Subcutaneous abdominal adipose tissue (tissue), 5 donors: Measurements from ENCODE around the gene SORCS2.

Experiments used
- H3K27ac ChIP-seq: one replicate; pipeline ENCODE4 v1.7.0; 2013; ENCODE audit warnings: low read depth, mild to moderate bottlenecking, inconsistent platforms, low read length, moderate library complexity
- H3K27me3 ChIP-seq, 5 donors: one replicate each; pipeline ENCODE4 v1.7.0; 2013; ENCODE audit warnings: low read length in 5 of 5, inconsistent platforms in 1 of 5; ENCODE audit not compliant: control insufficient read depth in 5 of 5, insufficient read depth in 4 of 5
- H3K36me3 ChIP-seq, 5 donors: one replicate each; pipeline ENCODE4 v1.7.0; 2013; ENCODE audit warnings: low read length in 5 of 5; ENCODE audit not compliant: control insufficient read depth in 5 of 5, insufficient read depth in 5 of 5
- H3K4me1 ChIP-seq, 5 donors: one replicate each; pipeline ENCODE4 v1.7.0; 2013; ENCODE audit warnings: low read length in 5 of 5, mild to moderate bottlenecking in 3 of 5, moderate library complexity in 1 of 5; ENCODE audit not compliant: control insufficient read depth in 5 of 5, insufficient read depth in 5 of 5
- H3K4me3 ChIP-seq, 5 donors: one replicate each; pipeline ENCODE4 v1.7.0; 2013; ENCODE audit warnings: low read length in 5 of 5, low read depth in 1 of 5
- H3K9ac ChIP-seq, 5 donors: one replicate each; pipeline ENCODE4 v1.7.0; 2013; ENCODE audit warnings: low read length in 5 of 5, mild to moderate bottlenecking in 4 of 5, moderate library complexity in 3 of 5
- H3K9me3 ChIP-seq, 5 donors: one replicate each; pipeline ENCODE4 v1.7.0; 2013; ENCODE audit warnings: low read length in 5 of 5; ENCODE audit not compliant: control insufficient read depth in 5 of 5
- donor health status: healthy.
- donor health status: healthy.
- donor health status: healthy.
- donor health status: healthy.
- donor health status: healthy.

SORCS2 gene

GRCh38 chr4:7760706-7761105 is 568.4 kb downstream of the SORCS2 start:
- no peak overlapping the region for H3K27ac ChIP-seq
- H3K36me3 ChIP-seq: peaks cover 0 to 34% (median 32%) of the 10 kb centered on the region in 5 donors
- H3K4me1 ChIP-seq: peaks cover 0 to 30% (median 13%) of the 10 kb centered on the region in 5 donors
- H3K4me3 ChIP-seq: no peak overlapping the region
- peak overlapping the region in 1 of 5 donors; percentile 43 for H3K9ac ChIP-seq
- no peaks in the 10 kb centered on the region for H3K9me3 ChIP-seq
- H3K27me3 ChIP-seq: no peaks in the 10 kb centered on the region

DNA sequence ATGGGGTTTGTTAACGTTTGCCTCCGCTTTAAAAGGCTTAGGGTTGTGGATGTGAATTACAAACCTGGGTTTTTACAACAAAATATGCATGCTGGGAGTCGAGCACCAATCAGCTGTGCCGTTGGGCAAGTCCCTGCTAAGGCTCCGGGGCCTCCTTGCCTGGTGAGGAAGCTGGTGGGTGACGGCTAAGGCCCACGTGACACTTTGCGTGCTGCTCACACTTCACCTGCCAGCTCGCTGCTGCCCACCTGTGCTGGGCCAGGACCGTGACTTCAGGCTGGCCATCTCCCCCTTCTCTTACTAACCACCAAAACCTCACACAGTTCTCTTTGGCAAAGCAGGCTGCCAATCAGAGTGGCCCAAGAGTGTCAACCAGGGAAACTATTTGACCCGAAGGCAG is 569.0 kb downstream of the SORCS2 start:
- peaks cover 0 to 27% (median 13%) of the 10 kb centered on the region in 5 donors for H3K4me1 ChIP-seq
- H3K4me3 ChIP-seq: no peak overlapping the region
- H3K9me3 ChIP-seq: no peaks in the 10 kb centered on the region
- H3K9ac ChIP-seq: no peak overlapping the region
- no peaks in the 10 kb centered on the region for H3K27me3 ChIP-seq
- peaks cover 0 to 38% (median 35%) of the 10 kb centered on the region in 5 donors for H3K36me3 ChIP-seq
- no peak overlapping the region for H3K27ac ChIP-seq

- Histone ChIP-seq H3K9ac (no peak overlapping the region), H3K4me3 (no peak overlapping the region), H3K27me3 (no peaks in the 10 kb centered on the region), H3K9me3 (no peaks in the 10 kb centered on the region), H3K4me1 (peaks cover 0 to 25% (median 15%) of the 10 kb centered on the region in 5 donors), H3K27ac (no peak overlapping the region), H3K36me3 (peaks cover 0 to 43% (median 38%) of the 10 kb centered on the region in 5 donors)
Observed at GRCh38 chr4:7761720-7762119, 569.4 kb downstream of the SORCS2 start.

GRCh38 chr4:7762376-7763030 is 570.2 kb downstream of the SORCS2 start:
- H3K9ac ChIP-seq: no peak overlapping the region
- H3K4me3 ChIP-seq: no peak overlapping the region
- H3K36me3 ChIP-seq: peaks cover 0 to 50% (median 44%) of the 10 kb centered on the region in 5 donors
- no peak overlapping the region for H3K27ac ChIP-seq
- H3K27me3 ChIP-seq: no peaks in the 10 kb centered on the region
- H3K4me1 ChIP-seq: peaks cover 0 to 19% (median 9%) of the 10 kb centered on the region in 5 donors
- no peaks in the 10 kb centered on the region for H3K9me3 ChIP-seq

GRCh38 chr4:7763106-7763505 is 570.8 kb downstream of the SORCS2 start:
- Histone ChIP-seq H3K9ac (no peak overlapping the region), H3K9me3 (no peaks in the 10 kb centered on the region), H3K4me3 (no peak overlapping the region), H3K4me1 (peaks cover 0 to 13% (median 5%) of the 10 kb centered on the region in 5 donors), H3K27ac (no peak overlapping the region), H3K27me3 (no peaks in the 10 kb centered on the region), H3K36me3 (peaks cover 0 to 56% (median 48%) of the 10 kb centered on the region in 5 donors)

GRCh38 chr4:7763788-7764187 is 571.5 kb downstream of the SORCS2 start:
- Histone ChIP-seq H3K9me3 (no peaks in the 10 kb centered on the region), H3K36me3 (peaks cover 0 to 63% (median 53%) of the 10 kb centered on the region in 5 donors), H3K4me1 (peaks cover 0 to 8% (median 2%) of the 10 kb centered on the region in 5 donors), H3K27ac (no peak overlapping the region), H3K9ac (no peak overlapping the region), H3K4me3 (no peak overlapping the region), H3K27me3 (no peaks in the 10 kb centered on the region)

- H3K4me3 ChIP-seq: no peak overlapping the region
- no peaks in the 10 kb centered on the region for H3K9me3 ChIP-seq
- H3K27me3 ChIP-seq: no peaks in the 10 kb centered on the region
- peaks cover 0 to 9% (median 4%) of the 10 kb centered on the region in 5 donors for H3K4me1 ChIP-seq
- no peak overlapping the region for H3K9ac ChIP-seq
- peaks cover 0 to 69% (median 59%) of the 10 kb centered on the region in 5 donors for H3K36me3 ChIP-seq
- no peak overlapping the region for H3K27ac ChIP-seq
Observed at GRCh38 chr4:7764466-7764865, 572.1 kb downstream of the SORCS2 start.

DNA sequence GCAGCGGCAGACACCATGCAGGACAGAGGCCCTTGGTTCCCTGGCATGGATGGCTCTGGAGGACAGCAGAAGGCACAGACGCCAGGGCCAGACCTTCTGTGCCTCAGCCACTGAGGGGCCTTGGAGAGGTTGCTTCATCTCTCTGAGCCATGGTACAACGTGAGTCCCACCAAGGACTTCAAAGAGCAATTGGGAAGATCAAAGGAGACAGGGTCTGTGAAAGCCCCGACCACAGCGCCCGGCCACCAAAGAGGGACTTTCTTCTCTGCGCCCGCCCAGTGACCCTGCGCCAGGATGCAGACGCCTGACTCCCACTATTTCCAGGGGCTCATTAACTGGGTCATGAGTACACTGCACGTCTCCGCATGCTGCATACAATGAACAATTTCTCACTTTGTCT is 573.3 kb downstream of the SORCS2 start:
- Histone ChIP-seq H3K27me3 (no peaks in the 10 kb centered on the region), H3K36me3 (peaks cover 0 to 74% (median 64%) of the 10 kb centered on the region in 5 donors)

DNA sequence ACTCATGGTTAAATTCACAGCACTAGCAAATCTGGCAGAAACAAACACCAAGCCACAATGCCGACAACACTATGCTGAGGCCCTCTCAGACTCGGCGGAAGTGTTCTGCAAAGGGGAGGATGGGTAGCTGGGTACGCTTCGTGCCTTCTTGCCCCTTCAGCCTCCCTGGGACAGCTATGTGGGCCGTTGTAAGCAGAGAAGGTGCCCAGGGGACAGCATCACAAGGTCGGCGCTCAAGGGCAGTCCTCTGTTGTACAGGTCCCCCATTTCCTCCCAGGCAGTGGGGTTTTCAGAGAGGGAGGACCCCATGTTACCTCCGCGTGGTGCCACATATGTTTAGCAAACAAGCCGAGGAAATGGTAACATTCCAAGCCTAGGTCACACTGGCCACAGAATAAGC is 573.7 kb downstream of the SORCS2 start:
- no peaks in the 10 kb centered on the region for H3K27me3 ChIP-seq
- H3K36me3 ChIP-seq: peaks cover 0 to 79% (median 66%) of the 10 kb centered on the region in 5 donors
- H3K9ac ChIP-seq: no peak overlapping the region
- H3K9me3 ChIP-seq: no peaks in the 10 kb centered on the region
- H3K27ac ChIP-seq: no peak overlapping the region
- peaks cover 0 to 12% (median 8%) of the 10 kb centered on the region in 5 donors for H3K4me1 ChIP-seq
- H3K4me3 ChIP-seq: no peak overlapping the region

More for the DNA sequence above, 573.3 kb downstream of the SORCS2 start:
- Histone ChIP-seq H3K4me1 (peaks cover 0 to 12% (median 8%) of the 10 kb centered on the region in 5 donors), H3K9me3 (no peaks in the 10 kb centered on the region), H3K4me3 (no peak overlapping the region), H3K27ac (no peak overlapping the region), H3K9ac (no peak overlapping the region)

DNA sequence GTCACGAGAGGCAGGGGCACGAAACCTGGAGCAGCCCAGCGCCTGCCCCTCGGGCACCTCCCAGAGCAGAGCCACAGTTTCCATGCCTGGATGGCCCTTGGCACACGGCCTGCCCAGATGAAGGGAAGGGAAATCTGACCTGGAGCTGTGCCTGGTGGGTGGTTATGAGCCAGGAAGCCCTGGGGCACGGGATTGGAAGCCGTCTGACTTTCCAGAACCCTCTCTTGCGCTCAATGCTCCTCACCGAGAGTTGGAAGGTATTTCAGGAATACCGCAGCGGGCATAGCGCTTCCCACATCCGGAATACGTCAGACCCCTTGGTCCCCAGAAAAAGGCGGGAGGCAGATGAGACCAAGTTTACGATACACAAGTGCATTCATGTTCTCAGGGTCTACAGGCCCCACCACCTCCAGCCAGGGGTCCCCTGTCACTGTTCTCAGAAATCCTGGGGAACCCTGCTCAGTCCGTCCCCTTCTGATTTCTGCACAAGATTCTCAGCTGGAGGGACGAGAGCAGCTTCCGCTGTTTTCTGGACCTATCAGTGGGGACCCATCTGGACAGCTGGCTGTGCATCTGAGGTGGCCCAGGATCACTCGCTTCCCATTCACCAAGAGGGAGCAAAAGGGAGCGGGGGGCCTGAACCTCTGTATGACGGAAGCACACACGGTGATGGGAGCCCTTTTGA is 574.5 kb downstream of the SORCS2 start:
- H3K4me3 ChIP-seq: no peak overlapping the region
- H3K27me3 ChIP-seq: no peaks in the 10 kb centered on the region
- H3K4me1 ChIP-seq: peaks cover 0 to 12% (median 8%) of the 10 kb centered on the region in 5 donors
- peaks cover 0 to 83% (median 69%) of the 10 kb centered on the region in 5 donors for H3K36me3 ChIP-seq
- H3K9ac ChIP-seq: no peak overlapping the region
- no peak overlapping the region for H3K27ac ChIP-seq
- no peaks in the 10 kb centered on the region for H3K9me3 ChIP-seq
